Esophagus muscularis mucosa (tissue), 4 donors: ENCODE results near the gene PLEKHG3. TPM values are rescaled to one million over a fixed set of nuclear protein-coding genes. Genes with fewer than 3 reads are reported as not detected.

Experiments
- DNase-seq: peaks from one replicate; pipeline ENCODE4 v3.0.0-alpha.2; 2017; ENCODE audit errors: extremely low spot score
- H3K27ac ChIP-seq, 4 donors: fragments of 200-600 bp; sonication (generic); replicated peaks in 1 of 4; 1 replicate in 3 of 4; 2 replicates in 1 of 4; pipeline ENCODE4 v1.5.1; 2016 to 2019; ENCODE audit warnings: mild to moderate bottlenecking in 1 of 4
- H3K27me3 ChIP-seq, 4 donors: fragments of 200-600 bp; sonication (generic); one replicate each; pipeline versions ENCODE4 v1.5.1 to v1.6.0; 2016 to 2019
- H3K36me3 ChIP-seq, 4 donors: fragments of 200-600 bp; sonication (generic); one replicate each; pipeline ENCODE4 v1.5.1; 2016 to 2019
- H3K4me1 ChIP-seq, 4 donors: fragments of 200-600 bp; sonication (generic); one replicate each; pipeline ENCODE4 v1.5.1; 2016 to 2019
- H3K4me3 ChIP-seq, 4 donors: fragments of 200-600 bp; sonication (generic); 1 replicate in 2 of 4; 2 replicates in 2 of 4; pipeline ENCODE4 v1.5.1; 2016 to 2019; ENCODE audit warnings: mild to moderate bottlenecking in 4 of 4, moderate library complexity in 1 of 4
- H3K9me3 ChIP-seq, 4 donors: fragments of 200-600 bp; sonication (generic); 1 replicate in 3 of 4; 2 replicates in 1 of 4; pipeline ENCODE4 v1.5.1; 2016 to 2019
- CTCF ChIP-seq, 3 experiments: fragments of 200-600 bp in 2 of 3; fragments of 450-650 bp in 1 of 3; sonication (generic) in 2 of 3; IDR thresholded peaks; one replicate each; pipeline ENCODE4 v1.5.1; 2017 to 2019; ENCODE audit warnings: antibody characterized with exemption in 3 of 3, mild to moderate bottlenecking in 2 of 3, moderate library complexity in 1 of 3
- EP300 ChIP-seq: sonication (generic); formaldehyde crosslinking; IDR thresholded peaks from one replicate; pipeline ENCODE4 v1.6.1; 2017; ENCODE audit warnings: antibody characterized with exemption
- POLR2A ChIP-seq: fragments of 450-650 bp; IDR thresholded peaks from one replicate; pipeline ENCODE4 v1.6.1; 2017; ENCODE audit warnings: antibody characterized with exemption, moderate library complexity, mild to moderate bottlenecking, low read depth
- POLR2AphosphoS5 ChIP-seq, 2 donors: sonication (generic); formaldehyde crosslinking; IDR thresholded peaks; one replicate each; pipeline ENCODE4 v1.6.1; 2017; ENCODE audit warnings: antibody characterized with exemption in 2 of 2
- WGBS: methylation state at CpG from one replicate; pipeline ENCODE4 v1.1.5; 2018; 5-methylcytosine and 5-hydroxymethylcytosine counted together
- intact Hi-C: fragments of 100-400 bp; cut with DNase I; formaldehyde crosslinking; loops from one replicate; pipeline ENCODE4 v1.15.1; 2023
- total RNA-seq, 4 donors: library from RNA; depleted of rRNA; stranded (reverse); fragments of >200 nt; gene quantifications; one replicate each; pipeline versions ENCODE4 v1.1.0 to v1.2.1, GENCODE V29; 2016

PLEKHG3 gene
- total RNA-seq, 4 donors from 2014 or later, result 21.7 to 66.7 (median 35.1) TPM

- intact Hi-C loops, result loop anchor here (10.0 kb wide), 1 partner anchor 228 kb away; no protein-coding TSS in a partner anchor
- no peak for TF ChIP-seq POLR2AphosphoS5 (IDR thresholded peaks at IDR 0.05)
- no peak for TF ChIP-seq POLR2A
- no peak for TF ChIP-seq EP300
- no peak for TF ChIP-seq CTCF (IDR thresholded peaks at IDR 0.05)
- no peak for DNase-seq
These were observed 59.0 kb downstream of the PLEKHG3 start for GRCh38 chr14:64763085-64763782.

GRCh38 chr14:64763801-64764621 is 59.8 kb downstream of the PLEKHG3 start:
- no peaks in the 10 kb centered on the region for H3K9me3 ChIP-seq
- H3K27ac ChIP-seq, result peak overlapping the region in 3 of 4 donors; percentile 47 to 57 (median 52)
- WGBS, result 75% methylated on average over 16 of the region's 18 CpGs
- peak overlapping the region; percentile 32 to 55 (median 42) for H3K4me3 ChIP-seq
- peaks cover 0 to 33% (median 0%) of the 10 kb centered on the region in 4 donors for H3K36me3 ChIP-seq
- H3K4me1 ChIP-seq, result peaks cover 31 to 51% (median 45%) of the 10 kb centered on the region in 4 donors
- no peak for TF ChIP-seq POLR2AphosphoS5 (IDR thresholded peaks at IDR 0.05)
- no peak for TF ChIP-seq CTCF (IDR thresholded peaks at IDR 0.05)
- TF ChIP-seq EP300, result no peak
- no peak for TF ChIP-seq POLR2A
- intact Hi-C loops, result loop anchor here (1.0 to 10.0 kb wide), 2 partner anchors 92 to 229 kb away; no protein-coding TSS in a partner anchor
- no peak for DNase-seq
- no peaks in the 10 kb centered on the region for H3K27me3 ChIP-seq

More at GRCh38 chr14:64763085-64763782, 59.0 kb downstream of the PLEKHG3 start:
- Histone ChIP-seq H3K27me3 (no peaks in the 10 kb centered on the region), H3K9me3 (no peaks in the 10 kb centered on the region), H3K4me1 (peaks cover 36 to 58% (median 53%) of the 10 kb centered on the region in 4 donors), H3K36me3 (peaks cover 0 to 27% (median 0%) of the 10 kb centered on the region in 4 donors), H3K27ac (peak overlapping the region; percentile 60 to 80 (median 66)), H3K4me3 (no peak overlapping the region)
- 85% methylated on average over 11 of the region's 11 CpGs for WGBS

GRCh38 chr14:64764641-64765520 is 60.7 kb downstream of the PLEKHG3 start:
- DNase-seq, result no peak
- Histone ChIP-seq H3K4me1 (peaks cover 25 to 43% (median 40%) of the 10 kb centered on the region in 4 donors), H3K4me3 (peak overlapping the region; percentile 32 to 55 (median 42)), H3K27ac (peak overlapping the region in 3 of 4 donors; percentile 47 to 52 (median 48)), H3K27me3 (no peaks in the 10 kb centered on the region), H3K9me3 (no peaks in the 10 kb centered on the region), H3K36me3 (peaks cover 0 to 42% (median 0%) of the 10 kb centered on the region in 4 donors)
- TF ChIP-seq EP300 (no peak), POLR2A (no peak), POLR2AphosphoS5 (IDR thresholded peaks at IDR 0.05) (peak in 1 of 2 donors; percentile 49), CTCF (IDR thresholded peaks at IDR 0.05) (peak; percentile 81 to 95 (median 95))
- WGBS, result 41% methylated on average over 12 of the region's 29 CpGs
- intact Hi-C loops, result loop anchor here (1.0 to 10.0 kb wide), 2 partner anchors 93 to 230 kb away; no protein-coding TSS in a partner anchor

DNA sequence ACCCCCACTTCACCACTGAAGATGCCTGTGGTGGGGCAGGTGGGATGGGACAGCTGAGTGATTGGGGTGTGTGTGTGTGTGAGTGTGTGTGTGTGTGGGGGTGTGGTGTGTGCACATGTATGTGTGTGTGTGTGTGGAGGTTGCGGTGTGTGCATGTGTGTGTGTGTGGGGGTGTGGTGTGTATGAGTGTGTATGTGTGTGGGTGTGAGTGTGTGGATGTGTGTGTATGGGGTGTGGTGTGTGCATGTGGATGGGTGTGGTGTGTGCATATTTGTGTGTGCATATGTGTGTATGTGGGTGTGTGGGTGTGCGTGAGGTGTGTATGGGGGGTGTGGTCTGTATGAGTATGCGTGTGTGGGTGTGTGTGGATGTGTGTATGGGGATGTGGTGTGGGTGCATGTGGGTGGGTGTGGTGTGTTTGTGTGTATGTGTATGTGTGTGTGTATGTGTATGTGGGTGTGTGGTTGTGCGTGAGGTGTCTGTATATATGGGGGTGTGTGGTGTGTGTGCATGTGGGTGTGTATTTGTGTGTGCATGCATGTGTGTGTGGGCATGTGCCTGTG is 61.6 kb downstream of the PLEKHG3 start:
- H3K27ac ChIP-seq, result no peak overlapping the region
- H3K36me3 ChIP-seq, result peaks cover 0 to 50% (median 0%) of the 10 kb centered on the region in 4 donors
- peaks cover 25 to 41% (median 39%) of the 10 kb centered on the region in 4 donors for H3K4me1 ChIP-seq
- H3K27me3 ChIP-seq, result no peaks in the 10 kb centered on the region
- no peak overlapping the region for H3K4me3 ChIP-seq
- 93% methylated on average over 4 of the region's 4 CpGs for WGBS
- TF ChIP-seq POLR2AphosphoS5 (IDR thresholded peaks at IDR 0.05), result no peak
- no peak for TF ChIP-seq EP300
- TF ChIP-seq POLR2A, result no peak
- TF ChIP-seq CTCF (IDR thresholded peaks at IDR 0.05), result no peak
- intact Hi-C loops, result loop anchor here (10.0 kb wide), 1 partner anchor 231 kb away; no protein-coding TSS in a partner anchor
- H3K9me3 ChIP-seq, result no peaks in the 10 kb centered on the region
- no peak for DNase-seq
